ENCODE measurements around the gene PUM1. TPM values are rescaled to one million over a fixed set of nuclear protein-coding genes. Genes with fewer than 3 reads are reported as not detected.
"Not testable (repeated sequence)": the region's sequence is repeated elsewhere in the genome, so short reads cannot be mapped to it uniquely, and the experiment has no call there.

The PUM1 gene
- polyA plus RNA-seq, 1 donor, result 71.9 TPM

DNA sequence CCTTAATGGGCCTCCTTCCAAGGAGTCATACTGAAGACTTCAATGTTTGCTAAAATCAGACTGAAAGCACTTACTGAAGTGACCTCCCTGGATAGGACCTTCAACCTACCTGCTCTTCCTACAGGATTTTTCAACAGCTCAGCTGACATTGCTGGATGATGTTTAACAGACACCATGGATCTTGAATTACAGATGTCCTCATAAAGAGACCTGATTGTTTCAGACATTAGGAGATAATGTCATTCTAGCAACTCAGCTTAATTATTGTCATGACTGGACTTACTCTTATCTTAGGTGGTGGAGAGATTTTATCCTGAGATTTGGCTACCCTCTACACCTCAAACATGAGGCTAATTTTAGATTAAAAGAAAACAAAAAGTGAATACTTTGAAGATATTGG, 83.1 kb downstream of the PUM1 start:
- peak; percentile 20 to 42 for DNase-seq
- Histone ChIP-seq H3K4me3 (ENCODE audit: low read length) (no peak overlapping the region), H3K9me3 (ENCODE audit: control insufficient read depth, low read depth, low read length) (no peaks in the 10 kb centered on the region), H3K27ac (ENCODE audit: low read length) (peak overlapping the region; percentile 56), H3K36me3 (ENCODE audit: control insufficient read depth, insufficient read depth, low read length) (peaks cover 39% of the 10 kb centered on the region), H3K27me3 (ENCODE audit: control insufficient read depth, insufficient read depth, low read length) (no peaks in the 10 kb centered on the region), H3K4me1 (ENCODE audit: control insufficient read depth, insufficient read depth, low read length) (peaks cover 13% of the 10 kb centered on the region)

DNA sequence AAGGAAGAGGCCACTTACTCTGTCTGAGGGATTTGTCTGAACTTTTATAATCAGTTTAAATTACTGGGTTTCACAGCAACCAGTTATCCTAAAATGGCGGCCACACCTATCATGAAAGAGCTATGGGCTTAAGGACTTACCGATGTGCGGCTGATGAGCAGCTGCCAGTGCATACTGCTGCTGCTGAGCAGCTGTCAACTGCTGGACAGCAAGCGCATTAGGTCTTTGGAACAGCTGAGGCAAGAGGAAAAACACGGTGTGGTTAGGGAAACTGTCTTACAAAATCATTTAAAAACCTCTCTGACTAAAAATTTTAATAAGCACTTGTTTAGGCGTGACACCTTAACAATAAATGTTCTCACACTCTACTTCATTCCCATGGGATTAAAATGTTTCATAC, 84.3 kb downstream of the PUM1 start:
- Histone ChIP-seq H3K4me3 (ENCODE audit: low read length) (no peak overlapping the region), H3K9me3 (ENCODE audit: control insufficient read depth, low read depth, low read length) (no peaks in the 10 kb centered on the region), H3K36me3 (ENCODE audit: control insufficient read depth, insufficient read depth, low read length) (peaks cover 47% of the 10 kb centered on the region), H3K27me3 (ENCODE audit: control insufficient read depth, insufficient read depth, low read length) (no peaks in the 10 kb centered on the region), H3K27ac (ENCODE audit: low read length) (peak overlapping the region; percentile 56), H3K4me1 (ENCODE audit: control insufficient read depth, insufficient read depth, low read length) (peaks cover 23% of the 10 kb centered on the region)
- peak in 1 of 2 donors; percentile 26 for DNase-seq
- 87% methylated on average over 3 of the region's 6 CpGs for WGBS (ENCODE audit: insufficient coverage, low lambda C conversion rate)

DNA sequence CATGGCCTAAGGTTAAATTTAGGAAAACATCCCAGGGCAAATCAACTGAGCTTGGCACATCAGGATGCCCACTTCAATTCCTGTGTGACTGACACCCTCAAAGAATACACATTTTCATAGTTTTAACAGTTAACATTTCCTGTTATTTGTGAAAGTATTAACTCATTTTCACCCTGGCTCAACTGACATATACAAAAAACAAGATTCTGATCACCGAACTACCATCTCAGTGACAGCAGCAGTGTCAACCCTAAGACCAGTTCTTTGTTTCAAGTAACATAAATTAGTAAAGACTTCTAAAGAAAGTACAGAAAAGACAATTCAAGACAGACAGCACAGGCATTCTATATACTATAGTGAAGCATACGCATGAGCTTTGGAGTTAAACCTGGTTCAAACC, 88.0 kb downstream of the PUM1 start:
- Histone ChIP-seq H3K36me3 (ENCODE audit: control insufficient read depth, insufficient read depth, low read length) (peaks cover 48% of the 10 kb centered on the region), H3K4me1 (ENCODE audit: control insufficient read depth, insufficient read depth, low read length) (peaks cover 38% of the 10 kb centered on the region), H3K27ac (ENCODE audit: low read length) (no peak overlapping the region), H3K9me3 (ENCODE audit: control insufficient read depth, low read depth, low read length) (no peaks in the 10 kb centered on the region), H3K27me3 (ENCODE audit: control insufficient read depth, insufficient read depth, low read length) (no peaks in the 10 kb centered on the region), H3K4me3 (ENCODE audit: low read length) (no peak overlapping the region)
- no peak for DNase-seq
- 100% methylated on average over 1 of the region's 2 CpGs for WGBS (ENCODE audit: insufficient coverage, low lambda C conversion rate)

GRCh38 chr1:30977105-30977504, 88.4 kb downstream of the PUM1 start:
- no peaks in the 10 kb centered on the region for H3K9me3 ChIP-seq (ENCODE audit: control insufficient read depth, low read depth, low read length)
- DNase-seq, result no peak
- whole genome bisulfite sequencing (ENCODE audit: insufficient coverage, low lambda C conversion rate), result 88% methylated on average over 1 of the region's 5 CpGs
- peaks cover 48% of the 10 kb centered on the region for H3K36me3 ChIP-seq (ENCODE audit: control insufficient read depth, insufficient read depth, low read length)
- H3K27me3 ChIP-seq (ENCODE audit: control insufficient read depth, insufficient read depth, low read length), result no peaks in the 10 kb centered on the region
- H3K4me1 ChIP-seq (ENCODE audit: control insufficient read depth, insufficient read depth, low read length), result peaks cover 37% of the 10 kb centered on the region
- peak overlapping the region; percentile 66 for H3K27ac ChIP-seq (ENCODE audit: low read length)
- no peak overlapping the region for H3K4me3 ChIP-seq (ENCODE audit: low read length)

DNA sequence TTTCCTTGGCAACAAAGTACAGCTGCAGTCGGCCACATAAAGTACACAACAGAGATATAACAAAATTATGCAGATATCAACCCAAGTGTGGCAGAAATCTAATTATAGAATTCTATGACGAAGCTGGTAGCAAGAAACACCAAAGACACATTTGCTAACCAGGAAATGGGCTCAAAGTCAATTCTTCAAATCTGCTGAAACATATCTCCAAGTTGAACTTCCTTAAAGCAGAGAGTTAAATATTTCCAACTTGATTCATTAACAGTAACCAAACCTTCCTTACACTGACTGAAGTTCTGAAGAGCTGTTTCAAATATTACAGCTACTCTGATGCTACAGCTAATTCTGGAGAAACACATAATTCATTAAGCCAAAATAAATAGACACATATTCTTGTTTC, 89.4 kb downstream of the PUM1 start:
- Histone ChIP-seq H3K4me1 (ENCODE audit: control insufficient read depth, insufficient read depth, low read length) (peaks cover 28% of the 10 kb centered on the region), H3K9me3 (ENCODE audit: control insufficient read depth, low read depth, low read length) (no peaks in the 10 kb centered on the region), H3K27ac (ENCODE audit: low read length) (peak overlapping the region; percentile 66), H3K4me3 (ENCODE audit: low read length) (no peak overlapping the region), H3K36me3 (ENCODE audit: control insufficient read depth, insufficient read depth, low read length) (peaks cover 47% of the 10 kb centered on the region), H3K27me3 (ENCODE audit: control insufficient read depth, insufficient read depth, low read length) (no peaks in the 10 kb centered on the region)
- no CpG with 5 or more reads among the region's 2 CpGs for WGBS (ENCODE audit: insufficient coverage, low lambda C conversion rate)
- DNase-seq, result peak; percentile 32 to 65

DNA sequence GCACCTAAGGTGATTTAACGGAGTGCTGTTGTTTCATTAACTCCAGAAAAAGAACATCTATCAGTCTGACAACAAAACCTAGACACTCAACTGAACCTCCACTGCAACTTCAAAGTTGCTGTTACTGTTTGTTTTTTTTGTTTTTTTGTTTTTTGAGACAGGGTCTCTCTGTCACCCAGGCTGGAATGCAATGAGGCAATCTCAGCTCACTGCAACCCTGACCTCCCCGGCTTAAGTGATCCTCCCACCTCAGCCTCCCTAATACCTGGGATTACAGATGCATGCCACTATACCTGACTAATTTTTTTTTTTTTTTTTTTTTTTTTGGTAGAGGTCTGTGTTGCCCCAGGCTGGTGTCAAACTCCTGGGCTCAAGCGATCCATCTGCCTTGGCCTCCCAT, 90.3 kb downstream of the PUM1 start:
- H3K36me3 ChIP-seq (ENCODE audit: control insufficient read depth, insufficient read depth, low read length), result peaks cover 44% of the 10 kb centered on the region
- H3K4me3 ChIP-seq (ENCODE audit: low read length), result no peak overlapping the region
- H3K27ac ChIP-seq (ENCODE audit: low read length), result peak overlapping the region; percentile 66
- 60% methylated on average over 1 of the region's 3 CpGs for WGBS (ENCODE audit: insufficient coverage, low lambda C conversion rate)
- H3K4me1 ChIP-seq (ENCODE audit: control insufficient read depth, insufficient read depth, low read length), result peaks cover 25% of the 10 kb centered on the region
- no peak for DNase-seq
- H3K27me3 ChIP-seq (ENCODE audit: control insufficient read depth, insufficient read depth, low read length), result no peaks in the 10 kb centered on the region
- H3K9me3 ChIP-seq (ENCODE audit: control insufficient read depth, low read depth, low read length), result no peaks in the 10 kb centered on the region

DNA sequence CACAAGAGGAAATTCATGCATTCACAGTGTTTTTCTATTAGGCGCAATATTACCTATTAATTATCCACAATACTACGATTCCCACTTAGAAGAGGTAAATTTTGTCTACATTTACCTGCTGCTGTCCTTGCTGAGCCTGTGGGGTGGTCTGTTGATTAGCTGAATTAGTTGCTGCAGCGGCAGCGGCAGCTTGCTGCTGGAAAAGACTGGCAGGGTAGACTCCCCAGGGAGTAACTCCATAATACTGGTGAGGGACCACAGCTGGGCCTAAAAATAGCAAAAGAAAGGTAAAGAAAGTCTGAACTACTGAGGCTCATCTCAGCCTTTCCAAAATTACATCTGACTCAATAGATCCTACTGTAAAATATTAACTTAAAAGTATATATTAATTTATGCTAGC, 91.0 kb downstream of the PUM1 start:
- no peak for DNase-seq
- WGBS (ENCODE audit: insufficient coverage, low lambda C conversion rate), result no CpG with 5 or more reads among the region's 4 CpGs
- H3K4me3 ChIP-seq (ENCODE audit: low read length), result no peak overlapping the region
- H3K36me3 ChIP-seq (ENCODE audit: control insufficient read depth, insufficient read depth, low read length), result peaks cover 43% of the 10 kb centered on the region
- H3K27me3 ChIP-seq (ENCODE audit: control insufficient read depth, insufficient read depth, low read length), result no peaks in the 10 kb centered on the region
- peaks cover 25% of the 10 kb centered on the region for H3K4me1 ChIP-seq (ENCODE audit: control insufficient read depth, insufficient read depth, low read length)
- H3K27ac ChIP-seq (ENCODE audit: low read length), result peak overlapping the region; percentile 18
- H3K9me3 ChIP-seq (ENCODE audit: control insufficient read depth, low read depth, low read length), result no peaks in the 10 kb centered on the region

DNA sequence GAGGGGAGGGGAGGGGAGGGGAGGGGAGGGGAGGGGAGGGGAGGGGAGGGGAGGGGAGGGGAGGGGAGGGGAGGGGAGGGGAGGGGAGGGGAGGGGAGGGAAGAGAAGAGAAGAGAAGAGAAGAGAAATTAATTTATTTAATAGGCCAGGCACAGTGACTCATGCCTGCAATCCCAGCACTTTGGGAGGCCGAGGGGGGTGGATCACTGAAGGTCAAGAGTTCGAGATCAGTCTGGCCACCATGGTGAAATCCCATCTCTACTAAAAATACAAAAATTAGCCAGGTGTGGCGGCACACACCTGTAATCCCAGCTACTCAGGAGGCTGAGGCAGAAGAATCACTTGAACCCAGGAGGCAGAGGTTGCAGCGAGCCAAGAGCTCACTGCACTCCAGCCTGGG, 93.2 kb downstream of the PUM1 start:
- no CpG with 5 or more reads among the region's 4 CpGs for WGBS (ENCODE audit: insufficient coverage, low lambda C conversion rate)
- DNase-seq; H3K27ac ChIP-seq (ENCODE audit: low read length); H3K9me3 ChIP-seq (ENCODE audit: control insufficient read depth, low read depth, low read length); H3K4me3 ChIP-seq (ENCODE audit: low read length); H3K27me3 ChIP-seq (ENCODE audit: control insufficient read depth, insufficient read depth, low read length): not testable (repeated sequence)
- Histone ChIP-seq H3K4me1 (ENCODE audit: control insufficient read depth, insufficient read depth, low read length) (peaks cover 25% of the 10 kb centered on the region), H3K36me3 (ENCODE audit: control insufficient read depth, insufficient read depth, low read length) (peaks cover 38% of the 10 kb centered on the region)

DNA sequence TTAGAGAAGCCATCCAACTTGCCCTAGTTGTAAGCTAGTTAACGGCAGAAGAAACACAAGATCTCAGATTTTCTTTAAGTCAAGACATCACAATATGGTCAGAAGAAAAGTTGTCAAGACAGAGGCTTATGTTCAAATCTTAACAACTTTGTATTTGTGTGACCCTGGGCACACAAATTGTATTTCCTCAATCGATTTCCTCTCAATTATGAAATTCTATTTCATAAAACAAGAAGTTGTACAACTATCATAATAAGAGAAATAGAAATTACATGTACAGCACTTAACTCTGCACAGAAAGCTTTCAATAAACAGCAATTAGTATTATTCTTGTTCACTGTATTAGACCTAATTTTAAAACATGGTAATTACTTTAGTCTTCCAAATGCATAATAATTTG, 94.0 kb downstream of the PUM1 start:
- Histone ChIP-seq H3K27ac (ENCODE audit: low read length) (no peak overlapping the region), H3K4me1 (ENCODE audit: control insufficient read depth, insufficient read depth, low read length) (peaks cover 23% of the 10 kb centered on the region), H3K9me3 (ENCODE audit: control insufficient read depth, low read depth, low read length) (no peaks in the 10 kb centered on the region), H3K36me3 (ENCODE audit: control insufficient read depth, insufficient read depth, low read length) (peaks cover 38% of the 10 kb centered on the region), H3K4me3 (ENCODE audit: low read length) (no peak overlapping the region), H3K27me3 (ENCODE audit: control insufficient read depth, insufficient read depth, low read length) (no peaks in the 10 kb centered on the region)
- no peak for DNase-seq
- WGBS (ENCODE audit: insufficient coverage, low lambda C conversion rate), result 80% methylated on average over 1 of the region's 2 CpGs

- Histone ChIP-seq H3K27ac (ENCODE audit: low read length) (no peak overlapping the region), H3K4me3 (ENCODE audit: low read length) (no peak overlapping the region), H3K4me1 (ENCODE audit: control insufficient read depth, insufficient read depth, low read length) (peaks cover 9% of the 10 kb centered on the region), H3K9me3 (ENCODE audit: control insufficient read depth, low read depth, low read length) (no peaks in the 10 kb centered on the region), H3K36me3 (ENCODE audit: control insufficient read depth, insufficient read depth, low read length) (peaks cover 50% of the 10 kb centered on the region), H3K27me3 (ENCODE audit: control insufficient read depth, insufficient read depth, low read length) (no peaks in the 10 kb centered on the region)
- no peak for DNase-seq
These were observed 95.6 kb downstream of the PUM1 start for GRCh38 chr1:30969903-30970302.

- Histone ChIP-seq H3K27ac (ENCODE audit: low read length) (no peak overlapping the region), H3K27me3 (ENCODE audit: control insufficient read depth, insufficient read depth, low read length) (no peaks in the 10 kb centered on the region), H3K4me1 (ENCODE audit: control insufficient read depth, insufficient read depth, low read length) (peaks cover 6% of the 10 kb centered on the region), H3K36me3 (ENCODE audit: control insufficient read depth, insufficient read depth, low read length) (peaks cover 57% of the 10 kb centered on the region), H3K9me3 (ENCODE audit: control insufficient read depth, low read depth, low read length) (no peaks in the 10 kb centered on the region), H3K4me3 (ENCODE audit: low read length) (no peak overlapping the region)
- 80% methylated on average over 2 of the region's 8 CpGs for WGBS (ENCODE audit: insufficient coverage, low lambda C conversion rate)
- DNase-seq, result no peak
These were observed 97.1 kb downstream of the PUM1 start for GRCh38 chr1:30968220-30968971.
